Uterus (tissue), 2 donors: Measurements from ENCODE around the gene DCAF8.

ENCODE experiments used
- POLR2A ChIP-seq, 2 donors: fragments of 450-650 bp; IDR thresholded peaks; one replicate each; pipeline ENCODE4 v1.6.1; 2016; ENCODE audit warnings: antibody characterized with exemption in 2 of 2, mild to moderate bottlenecking in 1 of 2, moderate library complexity in 1 of 2
- TF ChIP-seq, protein P1 (sequence below), 4 experiments: fragments of 200-600 bp in 2 of 4; fragments of 450-650 bp in 2 of 4; sonication (generic) in 2 of 4; IDR thresholded peaks; one replicate each; pipeline ENCODE4 v1.5.1; 2016 to 2019; ENCODE audit warnings: antibody characterized with exemption in 4 of 4, mild to moderate bottlenecking in 2 of 4, moderate library complexity in 1 of 4

DNA sequence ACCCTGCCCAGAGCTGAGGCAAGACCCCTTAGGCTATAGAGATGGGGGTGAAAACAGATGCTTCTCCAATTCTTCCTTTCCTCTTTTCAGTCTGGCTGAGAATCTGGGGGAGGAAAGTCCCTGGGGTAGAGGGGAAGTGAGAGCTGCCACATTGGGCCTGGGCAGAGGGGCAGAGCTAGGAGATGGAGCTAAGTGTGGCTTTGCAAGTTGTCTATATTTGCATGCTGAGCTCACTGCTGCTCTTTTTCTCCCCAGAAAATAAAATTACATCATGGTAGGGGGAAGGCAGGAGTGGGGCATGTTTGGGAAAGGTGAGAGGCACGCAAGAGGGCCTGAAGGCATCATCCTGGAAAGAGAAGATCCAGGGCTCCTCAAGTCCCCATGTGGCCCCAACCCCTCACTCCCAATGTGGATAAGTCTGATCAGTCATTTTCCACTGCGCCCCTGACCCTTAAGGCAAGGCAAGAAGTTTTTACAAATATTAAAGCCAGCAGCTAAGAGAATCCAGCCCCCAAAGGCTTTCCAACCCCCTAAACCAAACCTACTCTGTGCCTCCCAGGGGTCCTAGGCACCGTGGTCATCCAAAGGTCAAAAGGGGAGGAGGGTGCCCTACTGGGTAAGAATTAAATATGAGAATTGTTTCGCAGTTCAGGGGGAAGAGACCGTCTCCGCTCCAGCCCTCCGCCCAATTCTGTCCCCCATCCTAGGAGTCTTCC, 57.7 kb downstream of the DCAF8 start:
- TF ChIP-seq, protein P1, sequence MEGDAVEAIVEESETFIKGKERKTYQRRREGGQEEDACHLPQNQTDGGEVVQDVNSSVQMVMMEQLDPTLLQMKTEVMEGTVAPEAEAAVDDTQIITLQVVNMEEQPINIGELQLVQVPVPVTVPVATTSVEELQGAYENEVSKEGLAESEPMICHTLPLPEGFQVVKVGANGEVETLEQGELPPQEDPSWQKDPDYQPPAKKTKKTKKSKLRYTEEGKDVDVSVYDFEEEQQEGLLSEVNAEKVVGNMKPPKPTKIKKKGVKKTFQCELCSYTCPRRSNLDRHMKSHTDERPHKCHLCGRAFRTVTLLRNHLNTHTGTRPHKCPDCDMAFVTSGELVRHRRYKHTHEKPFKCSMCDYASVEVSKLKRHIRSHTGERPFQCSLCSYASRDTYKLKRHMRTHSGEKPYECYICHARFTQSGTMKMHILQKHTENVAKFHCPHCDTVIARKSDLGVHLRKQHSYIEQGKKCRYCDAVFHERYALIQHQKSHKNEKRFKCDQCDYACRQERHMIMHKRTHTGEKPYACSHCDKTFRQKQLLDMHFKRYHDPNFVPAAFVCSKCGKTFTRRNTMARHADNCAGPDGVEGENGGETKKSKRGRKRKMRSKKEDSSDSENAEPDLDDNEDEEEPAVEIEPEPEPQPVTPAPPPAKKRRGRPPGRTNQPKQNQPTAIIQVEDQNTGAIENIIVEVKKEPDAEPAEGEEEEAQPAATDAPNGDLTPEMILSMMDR (IDR thresholded peaks at IDR 0.05), result no peak
- TF ChIP-seq POLR2A (IDR thresholded peaks at IDR 0.05), result no peak
